Measurements from ENCODE around the gene SPSB1.

SPSB1 gene

DNA sequence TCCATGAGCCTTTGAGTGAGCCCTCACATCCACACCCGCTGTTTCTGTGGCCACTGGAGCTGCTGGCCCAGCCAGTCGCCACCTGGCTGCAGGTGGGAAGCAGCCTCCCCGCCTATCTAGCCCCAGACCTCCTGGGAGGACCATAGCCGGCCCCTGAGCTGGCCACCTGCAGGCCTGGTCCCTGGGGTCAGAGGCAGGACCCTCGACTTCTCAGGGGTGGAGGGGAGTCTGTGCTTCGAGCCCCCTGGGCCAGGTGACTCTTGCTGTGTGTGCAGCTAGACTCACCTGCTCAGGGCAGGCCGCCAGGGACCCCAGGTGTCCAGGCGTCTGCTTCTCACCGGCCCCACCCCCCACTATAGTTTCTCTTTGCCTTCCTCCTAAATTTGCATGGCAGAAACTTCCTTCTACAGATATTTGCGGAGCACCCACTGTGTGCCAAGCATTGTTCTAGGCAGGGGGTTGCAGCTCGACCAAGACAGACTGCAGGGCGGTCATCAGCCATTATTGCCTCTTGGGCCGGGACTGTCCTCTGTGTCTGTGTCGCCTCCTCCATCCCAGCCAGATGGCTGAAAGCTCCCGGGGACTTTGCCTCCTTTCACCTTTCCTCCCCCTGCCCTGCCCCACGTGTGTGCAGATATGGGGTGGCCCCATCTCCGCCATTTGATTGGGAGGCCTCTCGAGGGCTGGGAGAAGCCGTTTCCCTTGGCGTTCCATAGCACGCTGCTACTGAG, 27.3 kb downstream of the SPSB1 start:
- DNase-seq (ENCODE audit: low read depth) = no peak

DNA sequence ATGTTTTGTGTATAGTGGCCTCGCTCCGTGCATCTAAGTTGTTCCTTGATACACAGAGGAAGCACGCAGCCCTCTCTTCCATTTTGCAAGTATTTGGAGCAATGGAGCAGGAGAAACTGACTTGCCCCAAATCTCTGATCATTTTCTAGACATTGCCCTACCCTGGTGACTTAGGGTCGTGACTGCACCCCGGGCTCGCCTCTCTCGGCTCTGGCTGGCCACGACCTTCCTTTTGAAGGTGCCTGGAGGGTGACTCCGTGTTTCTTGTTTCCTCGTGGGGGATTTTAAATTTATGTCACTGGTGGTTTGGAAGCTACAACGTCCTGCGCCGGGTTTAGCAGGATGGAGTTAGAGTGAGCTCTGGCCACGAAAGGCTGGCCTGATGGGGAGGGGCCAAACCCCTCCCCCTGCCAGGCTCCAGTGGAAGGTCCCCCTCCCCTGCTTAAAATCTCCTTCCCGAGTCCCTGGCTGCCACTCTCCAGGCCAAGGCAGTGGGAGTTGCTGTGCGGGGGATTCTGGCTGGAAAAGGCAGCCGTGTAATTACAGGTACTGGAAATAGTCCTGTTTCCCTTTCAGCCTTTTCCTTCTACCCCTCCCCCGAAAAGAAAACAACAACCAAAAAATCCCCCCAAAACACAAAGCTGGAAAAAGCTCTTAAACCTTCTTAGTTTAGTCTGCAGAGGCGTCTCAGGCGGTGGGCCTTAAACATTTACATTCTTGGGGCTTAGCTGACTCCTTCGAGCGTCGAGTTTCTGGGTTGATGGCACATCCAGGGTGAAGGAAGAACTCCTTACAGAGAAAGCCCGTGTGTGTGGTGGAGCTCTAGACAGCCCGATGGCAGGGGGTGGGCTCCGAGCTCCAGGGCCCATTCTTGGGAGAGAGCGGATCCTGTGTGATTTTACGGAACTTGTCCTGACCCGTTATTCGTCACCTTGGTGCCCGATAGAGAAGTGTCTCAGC, 28.1 kb downstream of the SPSB1 start:
- DNase-seq (ENCODE audit: low read depth) = no peak

DNA sequence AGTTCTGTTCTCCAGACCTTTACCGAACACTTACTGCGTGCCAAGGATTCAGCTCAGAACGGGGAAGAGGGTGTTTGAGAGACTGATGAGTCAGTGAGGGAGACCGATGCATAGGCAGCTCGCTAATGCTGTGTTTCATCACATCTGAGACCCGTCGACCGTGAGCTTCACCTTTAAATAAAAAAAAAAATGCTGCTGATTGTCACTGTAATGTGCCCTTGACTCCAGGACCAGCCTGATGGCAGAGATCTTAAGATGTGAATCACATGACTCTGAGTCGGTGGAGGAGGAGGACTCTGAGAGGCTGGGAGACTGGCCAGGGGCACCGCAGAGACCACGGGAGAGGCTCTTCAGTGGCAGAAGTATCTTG, 28.8 kb downstream of the SPSB1 start:
- no peak for DNase-seq (ENCODE audit: low read depth)

DNA sequence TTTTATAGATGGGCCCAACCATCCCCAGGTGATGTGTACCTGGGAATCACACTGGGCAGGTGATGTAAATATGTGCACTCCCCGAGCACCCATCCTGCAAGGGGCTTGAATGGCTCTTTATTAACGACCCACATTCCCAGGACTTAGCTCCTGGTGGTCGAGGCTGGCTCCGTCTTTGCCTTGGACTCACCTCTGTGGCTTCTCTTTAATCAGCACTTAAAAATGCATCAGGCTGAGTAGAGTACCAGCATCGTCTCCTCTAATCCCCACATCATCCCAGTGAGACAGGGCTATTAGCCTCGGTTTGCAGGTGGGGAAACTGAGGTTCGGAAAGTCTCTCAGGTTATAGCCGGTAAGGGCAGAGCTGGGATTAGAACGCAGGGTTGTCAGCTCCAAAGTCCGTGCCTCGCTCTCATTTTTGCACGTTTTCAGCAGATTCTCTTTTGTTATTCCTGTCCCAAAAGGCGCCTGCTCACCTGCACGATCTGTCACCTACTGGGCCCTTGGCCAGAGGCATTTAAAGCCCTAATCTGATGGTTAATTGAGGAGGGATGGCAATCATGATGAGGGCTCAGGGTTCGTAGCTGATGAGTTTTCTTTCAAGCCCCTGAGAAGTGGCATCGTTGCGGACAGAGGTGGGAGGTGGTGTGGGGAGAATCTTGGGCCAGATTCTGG, 29.4 kb downstream of the SPSB1 start:
- DNase-seq (ENCODE audit: low read depth) = no peak

DNA sequence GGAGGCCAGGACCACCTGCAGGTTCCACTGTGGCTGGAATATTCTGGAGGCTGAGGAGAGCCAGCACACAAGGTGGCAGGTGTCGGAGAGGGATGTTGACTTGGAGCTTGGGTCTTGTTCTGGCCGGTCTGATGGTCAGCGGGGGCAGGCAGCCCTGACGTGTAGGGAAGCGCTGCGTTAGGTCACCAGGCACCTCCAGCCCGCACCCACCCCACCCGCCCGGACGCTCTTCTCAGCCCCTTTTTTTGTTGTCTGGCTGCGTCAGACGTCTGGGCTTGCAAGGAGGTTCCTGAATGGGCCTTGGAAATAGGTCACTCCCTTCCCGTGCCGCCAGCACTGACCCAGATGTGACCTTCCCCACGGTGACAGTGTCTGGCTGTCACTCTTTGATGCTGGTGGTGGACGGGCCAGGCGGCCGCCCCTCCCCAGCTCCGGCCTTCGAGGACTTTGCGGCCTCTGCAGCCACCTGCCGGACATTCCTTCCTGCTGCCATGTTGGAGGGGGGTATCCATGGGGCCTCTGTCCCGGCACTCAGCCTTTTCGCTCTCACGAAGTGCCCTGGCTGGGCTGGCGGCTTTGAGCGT, 30.1 kb downstream of the SPSB1 start:
- DNase-seq (ENCODE audit: low read depth) = no peak

DNA sequence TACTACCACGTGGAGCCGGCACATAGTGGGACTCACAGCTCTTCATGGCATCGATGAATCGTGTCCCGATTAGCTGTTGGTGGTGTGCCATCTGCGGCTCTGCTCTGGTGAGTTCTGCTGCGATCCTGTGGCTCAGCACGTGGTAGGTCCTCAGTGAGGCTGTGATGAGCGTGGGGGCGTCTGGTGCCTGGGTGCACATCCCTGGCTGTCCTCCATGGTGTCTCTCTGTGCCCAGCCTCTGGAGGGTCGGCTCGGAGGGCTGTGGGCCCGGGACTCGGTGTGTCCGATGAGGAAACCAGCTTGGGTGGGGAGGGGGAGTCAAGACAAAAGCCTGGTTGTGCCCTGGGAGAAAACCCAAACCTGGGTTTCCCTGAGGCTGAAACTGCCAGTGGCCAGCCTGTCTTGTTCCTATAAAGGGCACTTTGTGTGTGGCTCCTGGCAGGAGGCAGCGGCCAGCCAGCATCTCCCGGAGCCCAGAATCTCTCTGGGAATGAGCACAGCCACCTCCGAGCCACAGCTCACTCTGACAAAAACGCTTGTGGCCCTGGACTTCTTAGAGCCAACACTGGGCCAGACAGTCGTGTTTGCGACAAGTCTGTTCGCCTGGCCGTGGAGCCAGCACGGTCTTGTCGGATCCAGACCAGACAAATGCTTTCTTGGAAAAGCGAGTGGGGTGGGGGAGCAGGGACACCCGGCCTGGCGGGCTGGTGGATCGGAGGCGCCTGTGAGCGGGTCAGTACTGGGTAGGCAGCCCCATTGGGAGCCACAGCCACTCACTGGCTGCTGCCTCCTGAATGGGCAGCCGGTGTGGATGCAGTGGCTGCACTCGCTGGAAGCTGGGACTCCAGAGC, 31.8 kb downstream of the SPSB1 start:
- DNase-seq (ENCODE audit: low read depth) = no peak

DNA sequence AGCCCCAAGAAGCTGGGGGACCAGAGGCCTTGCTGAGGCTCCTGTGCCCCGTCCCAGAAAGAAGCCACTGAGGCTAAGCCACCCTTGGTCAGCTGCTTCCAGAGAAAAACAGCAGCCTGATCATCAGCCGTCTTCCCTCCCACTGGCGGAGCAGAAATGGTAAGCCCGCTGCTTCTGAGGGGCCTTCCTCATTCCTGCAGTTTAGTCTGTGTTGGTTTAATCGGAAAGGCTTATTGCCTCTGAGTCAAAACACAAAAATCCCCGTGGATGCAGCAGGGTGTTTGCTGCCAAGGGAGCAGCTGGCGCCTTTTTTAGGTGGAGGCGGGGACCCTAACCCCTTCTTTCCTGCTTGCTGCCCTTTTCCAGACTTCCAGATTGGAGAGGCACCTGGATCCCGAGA, 33.9 kb downstream of the SPSB1 start:
- DNase-seq (ENCODE audit: low read depth) = no peak

DNA sequence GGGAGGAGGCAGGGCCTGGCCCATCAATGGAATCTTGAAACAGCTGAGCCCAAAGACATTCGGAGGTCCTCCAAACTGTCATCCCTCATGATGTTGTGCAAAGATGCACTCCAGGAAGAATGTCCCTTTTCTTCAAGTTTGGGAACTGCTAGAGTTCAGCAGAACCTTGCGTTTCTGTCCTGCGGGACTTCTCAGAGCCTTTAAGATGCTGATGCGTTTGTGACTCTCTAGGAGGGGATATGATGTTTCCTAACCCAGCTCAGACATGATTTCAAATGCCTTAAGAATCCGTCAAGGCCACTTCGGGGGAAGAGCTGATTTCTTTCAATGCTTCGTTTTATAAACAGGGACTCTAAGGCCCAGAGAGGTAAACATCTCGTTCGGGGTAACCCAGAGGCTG, 35.5 kb downstream of the SPSB1 start:
- DNase-seq (ENCODE audit: low read depth) = no peak

DNA sequence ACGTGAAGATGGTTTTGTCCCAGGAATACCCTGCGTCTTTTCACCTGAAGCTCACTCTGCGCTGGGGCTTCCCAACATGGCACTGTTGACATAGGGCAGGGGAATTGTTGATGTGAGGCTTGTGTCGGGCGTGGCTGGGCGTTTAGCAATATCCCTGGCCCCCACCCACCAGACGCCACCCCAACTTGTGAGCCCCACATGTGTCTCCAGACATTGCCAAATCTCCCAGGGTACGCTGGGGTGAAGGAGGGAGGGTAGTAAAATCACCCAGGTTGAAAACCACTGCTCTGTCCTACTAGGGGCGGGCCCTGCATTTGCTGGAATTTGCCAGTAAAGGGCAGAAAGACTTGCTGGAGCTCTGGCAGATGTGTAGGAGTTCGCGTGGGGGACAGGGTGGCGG, 36.0 kb downstream of the SPSB1 start:
- DNase-seq (ENCODE audit: low read depth) = no peak

DNA sequence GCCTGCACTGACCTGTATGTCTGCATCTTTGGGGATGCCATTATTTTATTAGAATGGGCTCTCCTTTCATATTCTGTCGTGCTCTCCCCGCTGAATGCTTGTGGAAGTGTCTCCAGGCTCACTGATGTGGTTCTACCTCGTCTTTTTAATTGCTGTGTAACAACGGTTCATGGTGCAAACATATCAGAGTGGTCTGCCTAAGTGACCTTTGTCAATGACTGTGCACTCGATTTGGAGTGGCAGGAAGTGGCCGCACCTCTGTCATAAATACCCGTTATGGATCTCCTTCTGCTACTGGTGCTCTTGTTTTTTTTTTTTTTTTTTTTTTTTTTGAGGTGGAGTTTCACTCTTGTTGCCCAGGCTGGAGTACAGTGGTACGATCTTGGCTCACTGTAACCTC, 38.3 kb downstream of the SPSB1 start:
- no peak for DNase-seq (ENCODE audit: low read depth)

DNA sequence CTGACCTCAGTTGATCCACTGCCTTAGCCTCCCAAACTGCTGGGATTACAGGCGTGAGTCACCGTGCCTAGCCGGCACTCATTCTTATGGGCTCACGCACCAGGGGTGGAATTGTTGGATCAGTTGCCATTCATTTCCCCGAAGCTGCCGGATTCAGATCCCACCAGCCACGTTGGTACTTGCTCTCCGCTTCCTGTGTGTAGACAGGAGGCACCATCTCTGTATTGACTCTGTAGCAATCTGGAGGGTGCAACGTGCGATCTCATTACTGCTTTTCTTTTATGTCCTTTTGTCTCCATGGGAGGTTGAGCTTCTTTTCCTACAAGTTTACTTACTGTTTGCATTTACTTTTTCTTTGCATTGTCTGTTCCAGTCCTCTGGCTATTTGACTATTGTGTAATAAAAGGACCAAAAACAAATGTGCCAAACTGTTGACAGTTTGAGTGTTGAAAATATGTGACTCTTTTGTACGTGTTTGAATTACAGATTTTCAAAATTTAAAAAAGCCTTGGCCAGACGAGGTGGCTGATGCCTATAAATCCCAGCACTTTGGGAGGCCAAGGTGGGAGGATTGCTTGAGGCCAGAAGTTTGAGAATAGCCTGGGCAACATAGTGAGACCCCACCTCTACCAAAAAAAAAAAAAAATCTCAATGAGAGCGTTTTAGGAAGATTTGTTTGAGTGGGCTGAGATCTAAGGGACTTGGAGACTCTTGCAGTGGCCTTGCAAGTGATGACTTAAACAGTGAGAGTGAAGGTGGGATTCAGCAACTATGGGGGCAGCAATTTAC, 39.1 kb downstream of the SPSB1 start:
- no peak for DNase-seq (ENCODE audit: low read depth)

DNA sequence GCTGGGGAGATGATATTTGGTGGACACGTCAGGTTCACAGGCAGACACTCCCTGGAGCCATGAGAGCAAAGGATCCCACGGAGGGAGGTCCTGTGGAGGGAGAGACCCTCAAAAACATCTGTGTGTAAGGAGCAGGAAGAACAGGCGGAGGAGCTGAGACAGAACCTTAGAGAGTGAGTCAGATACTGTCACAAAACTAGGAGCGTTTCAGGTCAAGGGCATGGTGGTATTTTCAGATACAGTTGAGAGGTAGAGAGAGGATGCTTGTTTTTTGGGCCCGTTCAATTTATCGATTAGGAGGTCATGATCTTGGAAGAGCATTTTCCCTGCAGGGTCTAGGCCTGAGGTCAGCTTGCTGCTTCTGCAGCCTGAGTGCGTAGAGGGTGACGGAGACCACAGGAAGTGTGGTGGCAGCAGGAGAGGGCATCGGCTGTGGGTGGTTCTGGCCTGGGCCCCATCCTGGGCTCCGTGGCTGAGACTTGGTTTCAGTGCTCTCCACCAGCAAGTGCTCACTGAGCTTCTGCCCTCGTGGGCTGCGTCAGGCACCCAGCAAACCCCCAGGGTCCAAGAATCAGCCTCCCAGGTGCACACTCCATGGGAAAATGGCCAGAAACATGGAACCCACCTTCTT, 39.9 kb downstream of the SPSB1 start:
- peak; percentile 20 for DNase-seq (ENCODE audit: low read depth)

DNA sequence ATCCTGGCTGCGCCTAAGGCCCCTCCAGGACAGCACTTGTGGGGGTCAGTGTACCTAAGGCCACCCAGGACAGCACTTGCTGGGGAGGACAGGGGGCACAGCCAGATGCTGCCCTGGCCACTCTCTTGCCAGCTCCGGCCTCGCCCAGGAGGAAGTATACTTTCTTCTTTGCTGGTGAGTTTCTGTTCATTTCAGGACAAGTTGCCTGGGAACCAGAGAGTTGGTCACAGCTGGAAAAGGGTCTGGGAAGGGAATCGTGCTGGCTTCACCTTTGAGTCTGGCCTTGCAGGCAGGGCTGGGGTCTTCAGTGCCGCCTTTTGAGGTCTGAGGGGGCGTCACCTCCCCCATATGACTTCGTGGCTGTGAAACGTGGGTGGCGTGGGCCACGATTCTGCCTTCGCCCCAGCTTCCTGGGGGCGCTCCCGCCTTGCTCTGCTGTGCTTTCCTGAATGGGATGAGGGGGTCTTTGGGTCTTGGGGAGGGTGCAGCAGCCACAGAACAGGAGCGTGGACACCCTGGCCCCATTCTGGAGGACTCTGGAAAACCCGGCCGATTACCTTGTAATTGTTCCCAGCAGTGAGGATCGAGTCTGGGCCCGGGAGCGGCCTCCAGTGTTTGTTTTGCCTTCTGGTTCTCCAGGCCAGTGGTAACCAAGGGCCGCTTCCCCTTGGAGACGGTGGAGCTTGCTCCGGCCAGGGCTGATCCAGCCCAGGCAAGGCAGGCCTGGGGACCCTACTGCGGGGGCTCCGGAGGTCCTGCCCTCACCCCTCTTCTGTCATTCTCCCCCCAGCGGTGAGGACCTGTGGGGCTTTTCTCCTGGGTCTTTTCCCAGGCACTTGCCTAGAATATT, 45.9 kb downstream of the SPSB1 start:
- no peak for DNase-seq (ENCODE audit: low read depth)

DNA sequence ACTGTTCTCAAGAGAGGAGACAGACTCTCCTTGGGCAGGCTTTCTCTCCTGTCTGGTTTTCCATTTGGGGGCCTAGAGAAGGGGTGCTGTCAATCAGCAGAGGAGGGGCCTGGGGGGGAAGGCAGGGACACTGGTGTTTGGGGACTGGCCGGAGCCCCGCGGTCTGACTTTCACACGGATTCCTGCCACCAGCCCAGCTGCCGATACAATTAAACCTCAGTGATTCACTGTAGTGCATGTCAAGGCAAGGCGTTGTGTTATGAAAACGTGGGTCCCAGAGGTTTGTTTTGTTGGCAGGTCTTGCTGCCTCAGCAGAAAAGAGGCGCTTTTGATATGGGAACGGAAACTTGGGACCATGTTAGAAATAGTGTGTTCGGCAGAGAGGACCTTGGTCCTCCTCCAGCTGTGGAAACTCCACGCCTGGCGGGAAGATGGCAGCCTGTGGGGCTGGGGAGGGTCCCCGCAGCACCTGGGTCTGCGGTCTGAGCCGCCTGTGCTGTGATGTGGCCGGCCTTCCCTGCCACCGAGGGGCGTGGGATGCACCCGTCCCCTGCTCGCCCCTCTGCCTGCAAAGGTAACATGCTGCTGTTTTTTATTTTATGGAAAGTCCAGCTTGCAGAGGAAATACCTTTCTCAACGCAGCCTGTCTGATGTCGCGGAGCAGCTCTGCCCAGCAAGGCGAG, 47.6 kb downstream of the SPSB1 start:
- no peak for DNase-seq (ENCODE audit: low read depth)

DNA sequence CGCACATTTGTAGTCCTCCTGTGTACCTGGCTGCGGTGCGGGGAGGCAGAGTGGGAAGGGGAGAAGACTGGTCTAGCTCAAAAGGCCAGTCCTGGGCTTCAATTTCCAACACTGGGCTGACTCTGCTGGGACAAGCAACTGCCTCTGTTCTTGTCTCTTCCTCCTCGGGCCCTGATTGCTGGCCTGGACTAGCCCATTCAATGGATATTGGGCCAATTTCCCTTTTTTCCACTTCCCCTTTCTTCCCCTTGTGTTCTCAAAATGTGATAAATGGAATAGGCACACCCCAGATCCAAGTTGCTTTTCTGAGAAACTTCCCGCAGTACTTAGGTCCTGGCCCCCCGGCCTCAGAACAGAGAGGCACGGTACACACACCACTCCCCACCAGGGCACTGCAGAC, 48.2 kb downstream of the SPSB1 start:
- no peak for DNase-seq (ENCODE audit: low read depth)

DNA sequence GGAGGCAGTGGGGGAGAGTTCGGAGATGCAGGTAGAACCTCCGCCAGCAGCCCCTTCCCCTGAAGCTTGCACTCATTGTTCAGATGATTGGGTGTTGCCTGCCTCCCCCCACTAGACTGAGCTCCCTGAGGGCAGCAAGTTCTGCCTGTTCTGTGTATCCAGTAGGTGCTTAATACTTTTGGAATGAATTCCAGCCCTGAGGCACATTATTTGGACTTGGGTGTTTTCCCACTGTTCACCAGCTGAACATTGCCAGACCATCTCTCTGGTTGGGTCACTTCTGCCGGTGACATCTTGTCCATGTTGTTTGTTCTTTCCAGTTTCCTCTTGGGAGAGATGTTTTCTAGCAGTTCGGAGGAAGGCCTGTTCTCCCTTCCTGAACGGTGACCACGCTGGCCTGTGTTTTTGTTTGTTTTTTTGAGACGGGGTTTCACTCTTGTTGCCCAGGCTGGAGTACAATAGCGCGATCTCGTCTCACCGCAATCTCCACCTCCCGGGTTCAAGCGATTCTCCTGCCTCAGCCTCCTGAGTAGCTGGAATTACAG, 48.7 kb downstream of the SPSB1 start:
- no peak for DNase-seq (ENCODE audit: low read depth)

DNA sequence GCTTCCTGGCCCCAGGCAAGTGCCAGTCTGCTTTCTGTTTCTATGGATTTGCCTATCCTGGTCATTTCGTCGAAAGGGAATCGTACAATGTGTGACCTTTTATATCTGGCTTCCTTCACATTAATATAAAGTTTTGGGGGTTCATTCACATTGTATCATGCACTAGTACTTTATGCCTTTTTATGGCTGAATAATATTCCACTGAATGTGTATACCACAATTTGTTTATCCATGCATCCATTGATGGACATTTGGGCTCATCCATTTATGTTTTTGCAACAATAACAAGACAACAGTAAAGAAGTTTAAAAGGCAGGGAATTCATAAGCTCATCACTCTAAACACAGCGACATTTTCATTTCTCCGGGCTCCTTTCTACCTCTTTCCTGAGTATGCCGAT, 50.6 kb downstream of the SPSB1 start:
- DNase-seq (ENCODE audit: low read depth) = no peak

DNA sequence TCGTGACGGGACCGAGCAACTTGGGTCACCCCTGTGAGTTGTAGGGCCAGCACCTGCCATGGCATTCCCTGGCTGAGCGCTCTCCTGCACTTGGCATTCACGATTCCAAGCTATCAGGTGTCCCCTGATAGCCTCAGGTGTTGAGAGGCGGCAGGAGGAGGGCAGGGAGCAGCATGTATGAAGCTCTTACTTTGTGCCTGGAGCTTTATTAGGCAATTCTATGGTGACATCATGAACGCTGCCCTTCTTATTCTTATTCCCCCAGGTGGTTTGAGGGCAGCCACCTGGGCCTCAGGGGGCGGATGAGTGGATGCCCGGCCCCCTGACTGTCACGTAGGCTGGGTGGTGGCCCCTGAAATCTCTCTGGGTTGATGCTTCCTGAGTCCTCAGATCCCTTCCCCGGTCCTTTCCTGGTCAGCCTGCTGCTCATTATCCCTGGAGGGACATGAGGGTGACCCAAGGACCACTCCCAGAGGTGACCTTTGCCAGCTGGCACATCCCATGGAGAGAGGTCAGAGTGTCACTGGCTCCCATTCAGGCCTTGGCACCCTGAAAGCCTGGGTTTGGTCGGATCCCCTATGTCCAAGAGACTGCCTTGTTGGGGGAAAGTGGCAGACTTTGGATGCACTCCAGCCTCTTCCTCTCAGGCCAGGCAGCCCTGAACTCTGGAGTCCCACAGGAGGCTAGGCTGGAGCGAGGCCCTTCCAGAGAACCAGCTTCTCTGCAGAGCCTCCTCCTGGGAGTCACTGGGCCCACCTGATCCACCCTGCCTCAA, 51.9 kb downstream of the SPSB1 start:
- no peak for DNase-seq (ENCODE audit: low read depth)
